ENCODE results near the gene GAMT.

GRCh38 chr19:1392407-1392806, 8.9 kb downstream of the GAMT start:
- TF ChIP-seq, protein P1, sequence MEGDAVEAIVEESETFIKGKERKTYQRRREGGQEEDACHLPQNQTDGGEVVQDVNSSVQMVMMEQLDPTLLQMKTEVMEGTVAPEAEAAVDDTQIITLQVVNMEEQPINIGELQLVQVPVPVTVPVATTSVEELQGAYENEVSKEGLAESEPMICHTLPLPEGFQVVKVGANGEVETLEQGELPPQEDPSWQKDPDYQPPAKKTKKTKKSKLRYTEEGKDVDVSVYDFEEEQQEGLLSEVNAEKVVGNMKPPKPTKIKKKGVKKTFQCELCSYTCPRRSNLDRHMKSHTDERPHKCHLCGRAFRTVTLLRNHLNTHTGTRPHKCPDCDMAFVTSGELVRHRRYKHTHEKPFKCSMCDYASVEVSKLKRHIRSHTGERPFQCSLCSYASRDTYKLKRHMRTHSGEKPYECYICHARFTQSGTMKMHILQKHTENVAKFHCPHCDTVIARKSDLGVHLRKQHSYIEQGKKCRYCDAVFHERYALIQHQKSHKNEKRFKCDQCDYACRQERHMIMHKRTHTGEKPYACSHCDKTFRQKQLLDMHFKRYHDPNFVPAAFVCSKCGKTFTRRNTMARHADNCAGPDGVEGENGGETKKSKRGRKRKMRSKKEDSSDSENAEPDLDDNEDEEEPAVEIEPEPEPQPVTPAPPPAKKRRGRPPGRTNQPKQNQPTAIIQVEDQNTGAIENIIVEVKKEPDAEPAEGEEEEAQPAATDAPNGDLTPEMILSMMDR (IDR thresholded peaks at IDR 0.05; ENCODE audit: borderline replicate concordance, extremely low read depth, low read length, poor library complexity, severe bottlenecking), result no peak
- TF ChIP-seq EZH2 (IDR thresholded peaks at IDR 0.05; ENCODE audit: borderline replicate concordance, low read depth, low read length, severe bottlenecking), result no peak
